GM10266 (cell line): Measurements from ENCODE around the gene PDCD11.

Experiments
- DNase-seq: peaks from one replicate; pipeline ENCODE4 v3.0.0; 2012; ENCODE audit errors: extremely low spot score
- TF ChIP-seq, protein P1 (sequence below): IDR thresholded peaks from 2 replicates; pipeline ENCODE4 v1.5.1; 2012; ENCODE audit warnings: mild to moderate bottlenecking, low read depth; ENCODE audit not compliant: control insufficient read depth, insufficient read depth; ENCODE audit errors: missing control alignments

The PDCD11 gene

DNA sequence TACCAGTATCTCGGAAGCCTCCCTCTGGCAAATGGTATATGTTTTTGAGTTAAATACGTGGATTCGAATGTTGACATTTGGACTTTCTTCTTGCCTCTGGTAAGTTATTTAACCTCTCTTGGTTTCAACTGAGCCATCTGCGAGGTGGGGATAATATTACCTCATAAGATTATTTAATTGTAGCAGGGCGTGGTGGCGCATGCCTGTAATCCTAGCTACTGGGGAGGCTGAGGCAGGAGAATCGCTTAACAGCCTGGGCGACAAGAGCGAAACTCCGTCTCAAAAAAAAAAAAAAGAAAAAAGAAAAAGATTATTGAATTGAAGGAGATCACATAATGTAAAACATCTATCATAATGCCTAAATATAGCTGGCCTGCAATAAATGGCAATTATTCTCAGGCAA lies 29.0 kb upstream of the PDCD11 start:
- no peak for DNase-seq
- TF ChIP-seq, protein P1, sequence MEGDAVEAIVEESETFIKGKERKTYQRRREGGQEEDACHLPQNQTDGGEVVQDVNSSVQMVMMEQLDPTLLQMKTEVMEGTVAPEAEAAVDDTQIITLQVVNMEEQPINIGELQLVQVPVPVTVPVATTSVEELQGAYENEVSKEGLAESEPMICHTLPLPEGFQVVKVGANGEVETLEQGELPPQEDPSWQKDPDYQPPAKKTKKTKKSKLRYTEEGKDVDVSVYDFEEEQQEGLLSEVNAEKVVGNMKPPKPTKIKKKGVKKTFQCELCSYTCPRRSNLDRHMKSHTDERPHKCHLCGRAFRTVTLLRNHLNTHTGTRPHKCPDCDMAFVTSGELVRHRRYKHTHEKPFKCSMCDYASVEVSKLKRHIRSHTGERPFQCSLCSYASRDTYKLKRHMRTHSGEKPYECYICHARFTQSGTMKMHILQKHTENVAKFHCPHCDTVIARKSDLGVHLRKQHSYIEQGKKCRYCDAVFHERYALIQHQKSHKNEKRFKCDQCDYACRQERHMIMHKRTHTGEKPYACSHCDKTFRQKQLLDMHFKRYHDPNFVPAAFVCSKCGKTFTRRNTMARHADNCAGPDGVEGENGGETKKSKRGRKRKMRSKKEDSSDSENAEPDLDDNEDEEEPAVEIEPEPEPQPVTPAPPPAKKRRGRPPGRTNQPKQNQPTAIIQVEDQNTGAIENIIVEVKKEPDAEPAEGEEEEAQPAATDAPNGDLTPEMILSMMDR, result no peak

DNA sequence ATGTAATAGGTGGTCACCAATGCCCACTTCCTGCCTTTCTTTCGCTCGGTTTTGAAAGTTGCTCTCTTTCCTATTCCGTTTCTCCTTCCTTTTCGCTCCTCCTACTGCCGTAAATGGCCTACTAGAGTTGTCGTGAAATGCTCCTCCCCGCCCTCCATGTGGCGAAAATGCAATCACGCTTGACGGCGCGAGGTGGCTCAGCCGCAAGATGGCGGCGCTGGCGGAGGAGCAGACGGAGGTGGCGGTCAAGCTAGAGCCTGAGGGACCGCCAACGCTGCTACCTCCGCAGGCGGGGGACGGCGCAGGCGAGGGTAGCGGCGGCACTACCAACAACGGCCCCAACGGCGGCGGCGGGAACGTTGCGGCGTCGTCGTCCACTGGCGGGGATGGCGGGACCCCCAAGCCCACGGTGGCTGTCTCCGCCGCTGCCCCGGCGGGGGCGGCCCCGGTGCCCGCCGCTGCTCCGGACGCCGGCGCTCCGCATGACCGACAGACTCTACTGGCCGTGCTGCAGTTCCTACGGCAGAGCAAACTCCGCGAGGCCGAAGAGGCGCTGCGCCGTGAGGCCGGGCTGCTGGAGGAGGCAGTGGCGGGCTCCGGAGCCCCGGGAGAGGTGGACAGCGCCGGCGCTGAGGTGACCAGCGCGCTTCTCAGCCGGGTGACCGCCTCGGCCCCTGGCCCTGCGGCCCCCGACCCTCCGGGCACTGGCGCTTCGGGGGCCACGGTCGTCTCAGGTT lies 28.5 kb upstream of the PDCD11 start, which contains the start of gene TAF5:
TSS of gene TAF5 (plus strand) at position 195 of the 737 bp plus-strand sequence. CDS start at position 209, 14 bp downstream.
- TF ChIP-seq, protein P1, result no peak
- DNase-seq, result peak; percentile 91

DNA sequence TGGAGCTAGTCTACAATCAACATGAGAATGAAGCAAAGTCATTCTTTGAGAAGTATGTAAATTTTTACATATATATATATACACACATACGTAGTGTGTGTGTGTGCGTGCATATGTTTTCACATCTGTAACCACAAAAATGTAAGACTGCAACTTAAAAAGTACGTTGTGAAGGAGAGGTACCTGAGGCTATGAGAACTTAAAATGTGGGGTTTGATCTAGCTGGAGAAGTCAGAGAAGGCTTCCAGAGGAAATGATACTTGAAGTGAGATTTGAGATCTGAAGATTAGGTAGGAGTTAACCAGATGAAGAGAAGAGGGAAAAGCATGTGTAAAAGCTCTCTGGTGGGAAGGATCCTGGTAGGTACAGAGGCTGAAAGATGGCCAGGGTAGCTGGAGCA lies 22.9 kb upstream of the PDCD11 start:
- TF ChIP-seq, protein P1, result no peak
- peak; percentile 26 for DNase-seq

DNA sequence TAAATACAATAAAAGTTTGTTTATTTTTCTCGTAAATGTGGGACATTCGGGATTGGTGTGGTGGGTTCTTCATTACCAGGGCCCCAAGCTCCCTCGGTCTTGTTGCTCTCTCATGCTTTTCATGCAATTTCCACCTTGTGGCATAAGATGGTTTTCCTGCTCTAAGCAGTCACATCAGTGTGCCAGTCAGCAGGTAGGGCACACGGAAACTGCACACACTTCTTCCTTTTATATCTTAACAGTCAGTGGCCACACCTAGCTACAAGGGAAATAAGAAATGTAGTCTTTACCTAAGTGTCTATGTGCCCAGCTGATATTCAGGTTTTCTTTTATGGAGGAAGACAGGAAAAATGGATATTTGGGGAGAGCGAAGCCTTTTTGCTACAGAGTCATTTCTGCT lies 22.2 kb upstream of the PDCD11 start:
- DNase-seq, result no peak
- TF ChIP-seq, protein P1, result no peak

DNA sequence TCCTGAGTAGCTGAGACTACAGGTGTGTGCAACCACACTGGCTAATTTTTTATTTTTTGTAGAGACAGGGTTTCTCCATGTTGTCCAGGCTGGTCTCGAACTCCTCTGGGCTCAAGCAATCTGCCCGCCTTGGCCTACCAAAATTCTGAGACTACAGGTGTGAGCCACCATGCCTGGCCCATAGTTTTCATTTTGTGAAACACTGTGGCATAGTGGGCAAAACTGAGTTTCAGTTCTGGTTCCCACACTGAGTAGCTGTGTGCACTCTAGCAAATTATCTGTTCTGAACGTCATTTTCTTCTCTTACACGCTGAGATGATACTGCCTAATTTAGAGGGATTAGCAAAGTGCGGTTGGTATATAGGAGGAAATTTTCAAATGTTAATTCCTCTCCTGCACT lies 13.7 kb upstream of the PDCD11 start:
- no peak for DNase-seq
- TF ChIP-seq, protein P1, result no peak

DNA sequence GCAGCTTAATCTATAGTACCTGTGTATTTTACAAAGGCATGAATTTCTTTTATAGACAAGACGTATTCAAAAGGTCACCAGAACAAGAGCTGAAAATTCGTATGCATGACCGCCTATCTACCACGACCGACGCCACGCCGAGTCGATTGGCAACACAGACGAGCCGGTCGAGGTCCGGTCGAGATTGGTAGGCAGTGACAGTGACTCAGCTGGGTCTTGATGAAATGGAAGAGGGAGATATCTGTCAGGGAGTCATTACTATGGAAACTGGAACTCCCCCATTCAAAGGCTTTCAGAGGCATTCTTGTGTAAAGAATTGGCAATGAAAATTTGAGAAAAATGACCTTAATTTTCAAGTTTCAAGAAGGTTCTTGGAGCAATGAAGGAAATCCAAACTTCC lies 2.2 kb upstream of the PDCD11 start:
- DNase-seq, result no peak
- TF ChIP-seq, protein P1, result no peak

DNA sequence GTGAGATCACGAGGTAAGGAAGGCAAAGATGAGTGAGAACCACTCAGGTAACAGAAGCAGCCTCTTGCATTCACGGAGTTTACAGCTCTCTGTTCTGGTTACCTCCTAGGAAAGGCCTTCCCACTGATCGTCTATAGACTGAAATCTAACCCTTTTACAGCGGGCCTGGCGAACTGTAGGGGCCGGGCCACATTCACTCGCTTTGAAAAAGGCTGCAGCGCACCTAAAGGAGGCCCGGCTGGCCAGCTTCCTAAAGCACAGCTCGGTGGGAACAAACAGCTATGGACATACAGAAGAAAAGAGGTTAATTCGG lies 716 bp upstream of the PDCD11 start:
- no peak for DNase-seq
- TF ChIP-seq, protein P1, result no peak
